GM18951 (cell line): ENCODE data around the gene SYNPO2.

ENCODE experiments used
- POLR2A ChIP-seq: IDR thresholded peaks from 4 replicates; pipeline ENCODE4 v1.6.1; 2011; ENCODE audit warnings: mild to moderate bottlenecking; ENCODE audit not compliant: insufficient read length, insufficient read depth; ENCODE audit errors: extremely low read depth
- in situ Hi-C: fragments of 300-500 bp; cut with MboI; formaldehyde crosslinking; loops from one replicate; pipeline ENCODE4 v1.12.0; 2022; ENCODE audit warnings: low sequenced_read_pairs, mixed read lengths, inconsistent platforms; ENCODE audit not compliant: unreplicated experiment

The SYNPO2 gene

GRCh38 chr4:118981171-118981838 is 92.7 kb downstream of the SYNPO2 start:
- no peak for TF ChIP-seq POLR2A
- in situ Hi-C loops = no loop called here

- no peak for TF ChIP-seq POLR2A
- in situ Hi-C loops = no loop called here
Measured at GRCh38 chr4:118981839-118982381, 93.3 kb downstream of the SYNPO2 start.

GRCh38 chr4:118983293-118983692 is 94.6 kb downstream of the SYNPO2 start:
- in situ Hi-C loops = no loop called here
- TF ChIP-seq POLR2A = no peak

GRCh38 chr4:118983831-118984230 is 95.2 kb downstream of the SYNPO2 start:
- in situ Hi-C loops = no loop called here
- no peak for TF ChIP-seq POLR2A

GRCh38 chr4:118985170-118986000 is 96.7 kb downstream of the SYNPO2 start:
- TF ChIP-seq POLR2A = no peak
- in situ Hi-C loops = no loop called here

- no peak for TF ChIP-seq POLR2A
- in situ Hi-C loops = no loop called here
Measured at GRCh38 chr4:118987959-118988634, 99.4 kb downstream of the SYNPO2 start.

GRCh38 chr4:118988635-118988972 is 100.0 kb downstream of the SYNPO2 start:
- in situ Hi-C loops = no loop called here
- no peak for TF ChIP-seq POLR2A

- TF ChIP-seq POLR2A = no peak
- in situ Hi-C loops = no loop called here
Measured at GRCh38 chr4:118989098-118990080, 100.7 kb downstream of the SYNPO2 start.

- TF ChIP-seq POLR2A = no peak
- in situ Hi-C loops = no loop called here
Measured at GRCh38 chr4:118991686-118992085, 103.0 kb downstream of the SYNPO2 start.

- in situ Hi-C loops = no loop called here
- no peak for TF ChIP-seq POLR2A
Measured at GRCh38 chr4:118992149-118992548, 103.5 kb downstream of the SYNPO2 start.

- TF ChIP-seq POLR2A = no peak
- in situ Hi-C loops = no loop called here
Measured at GRCh38 chr4:118993333-118993732, 104.7 kb downstream of the SYNPO2 start.

- in situ Hi-C loops = no loop called here
- TF ChIP-seq POLR2A = no peak
Measured at GRCh38 chr4:118994030-118994429, 105.4 kb downstream of the SYNPO2 start.

GRCh38 chr4:118995693-118996391 is 107.2 kb downstream of the SYNPO2 start:
- in situ Hi-C loops = no loop called here

More at GRCh38 chr4:118995693-118996391, 107.2 kb downstream of the SYNPO2 start:
- TF ChIP-seq POLR2A = no peak
